Right kidney (tissue), 1 donor: Measurements from ENCODE around the gene ATXN1.

Experiments used
- DNase-seq: peaks from one replicate; pipeline ENCODE4 v3.0.0-alpha.2; 2016

Gene ATXN1

GRCh38 chr6:16762550-16763477 lies 1.6 kb upstream of the ATXN1 start:
- no peak for DNase-seq

GRCh38 chr6:16762268-16762549 lies 949 bp upstream of the ATXN1 start:
- DNase-seq, result no peak

- peak; percentile 94 for DNase-seq
Measured at GRCh38 chr6:16761471-16762267, 409 bp upstream of the ATXN1 start.

- peak; percentile 97 for DNase-seq
Measured at GRCh38 chr6:16759646-16760515, 1.4 kb downstream of the ATXN1 start.

- peak; percentile 63 for DNase-seq
Measured at GRCh38 chr6:16759181-16759645, 2.0 kb downstream of the ATXN1 start.

- DNase-seq, result no peak
Measured at GRCh38 chr6:16758163-16758975, 2.9 kb downstream of the ATXN1 start.

GRCh38 chr6:16757332-16757731 lies 3.9 kb downstream of the ATXN1 start:
- no peak for DNase-seq

GRCh38 chr6:16756660-16757255 lies 4.5 kb downstream of the ATXN1 start:
- no peak for DNase-seq

GRCh38 chr6:16755544-16755943 lies 5.7 kb downstream of the ATXN1 start:
- DNase-seq, result no peak

- no peak for DNase-seq
Measured at GRCh38 chr6:16754876-16755275, 6.4 kb downstream of the ATXN1 start.

- DNase-seq, result no peak
Measured at GRCh38 chr6:16754274-16754673, 7.0 kb downstream of the ATXN1 start.

- DNase-seq, result no peak
Measured at GRCh38 chr6:16753341-16753740, 7.9 kb downstream of the ATXN1 start.

- DNase-seq, result no peak
Measured at GRCh38 chr6:16752206-16752866, 8.9 kb downstream of the ATXN1 start.

GRCh38 chr6:16751251-16751946 lies 9.9 kb downstream of the ATXN1 start:
- DNase-seq, result no peak

- no peak for DNase-seq
Measured at GRCh38 chr6:16750566-16750965, 10.7 kb downstream of the ATXN1 start.

- no peak for DNase-seq
Measured at GRCh38 chr6:16749516-16750485, 11.5 kb downstream of the ATXN1 start.

GRCh38 chr6:16748025-16748319 lies 13.3 kb downstream of the ATXN1 start:
- no peak for DNase-seq

- no peak for DNase-seq
Measured at GRCh38 chr6:16747232-16748024, 13.8 kb downstream of the ATXN1 start.
